Upper lobe of left lung (tissue), 4 donors: ENCODE results near the gene MAP3K14.

ENCODE experiments used
- POLR2A ChIP-seq, 4 donors: fragments of 450-650 bp; IDR thresholded peaks; one replicate each; pipeline ENCODE4 v1.5.1; 2016 to 2017; ENCODE audit warnings: antibody characterized with exemption in 4 of 4, mild to moderate bottlenecking in 2 of 4
- POLR2AphosphoS5 ChIP-seq, 2 donors: sonication (generic); formaldehyde crosslinking; IDR thresholded peaks; one replicate each; pipeline ENCODE4 v1.5.1; 2017; ENCODE audit warnings: antibody characterized with exemption in 2 of 2
- TF ChIP-seq, protein P1 (sequence below), 6 experiments: fragments of 450-650 bp in 4 of 6; fragments of 200-600 bp in 2 of 6; sonication (generic) in 2 of 6; IDR thresholded peaks; one replicate each; pipeline ENCODE4 v1.5.1; 2016 to 2019; ENCODE audit warnings: antibody characterized with exemption in 6 of 6

GRCh38 chr17:45307290-45308015 lies 9.4 kb downstream of the MAP3K14 start:
- TF ChIP-seq, protein P1, sequence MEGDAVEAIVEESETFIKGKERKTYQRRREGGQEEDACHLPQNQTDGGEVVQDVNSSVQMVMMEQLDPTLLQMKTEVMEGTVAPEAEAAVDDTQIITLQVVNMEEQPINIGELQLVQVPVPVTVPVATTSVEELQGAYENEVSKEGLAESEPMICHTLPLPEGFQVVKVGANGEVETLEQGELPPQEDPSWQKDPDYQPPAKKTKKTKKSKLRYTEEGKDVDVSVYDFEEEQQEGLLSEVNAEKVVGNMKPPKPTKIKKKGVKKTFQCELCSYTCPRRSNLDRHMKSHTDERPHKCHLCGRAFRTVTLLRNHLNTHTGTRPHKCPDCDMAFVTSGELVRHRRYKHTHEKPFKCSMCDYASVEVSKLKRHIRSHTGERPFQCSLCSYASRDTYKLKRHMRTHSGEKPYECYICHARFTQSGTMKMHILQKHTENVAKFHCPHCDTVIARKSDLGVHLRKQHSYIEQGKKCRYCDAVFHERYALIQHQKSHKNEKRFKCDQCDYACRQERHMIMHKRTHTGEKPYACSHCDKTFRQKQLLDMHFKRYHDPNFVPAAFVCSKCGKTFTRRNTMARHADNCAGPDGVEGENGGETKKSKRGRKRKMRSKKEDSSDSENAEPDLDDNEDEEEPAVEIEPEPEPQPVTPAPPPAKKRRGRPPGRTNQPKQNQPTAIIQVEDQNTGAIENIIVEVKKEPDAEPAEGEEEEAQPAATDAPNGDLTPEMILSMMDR (IDR thresholded peaks at IDR 0.05) = no peak
- peak in 1 of 2 donors; percentile 6 for TF ChIP-seq POLR2AphosphoS5 (IDR thresholded peaks at IDR 0.05)
- peak in 1 of 4 donors; percentile 33 for TF ChIP-seq POLR2A (IDR thresholded peaks at IDR 0.05)
